MCF 10A (cell line): ENCODE data around the gene UBE2E3. TPM values are rescaled to one million over a fixed set of nuclear protein-coding genes. Genes with fewer than 3 reads are reported as not detected.

Experiments
- BruUV-seq: library from RNA; stranded (reverse); fragments of 400-500 nt; replicated peaks from 2 replicates; lab custom pipeline; 2021; lab: Mats Ljungman, UMichigan
- CTCF ChIA-PET: fragments of 300-600 bp; sonication (Branson Sonifier 250); formaldehyde crosslinking; extraction: SDS; loops from one replicate; lab custom pipeline; 2021; ENCODE audit warnings: antibody characterized with exemption, inconsistent platforms; lab: Yijun Ruan, JAX
- POLR2A ChIA-PET: fragments of 300-600, 350-650 bp; sonication (Branson Sonifier 250); formaldehyde crosslinking; extraction: SDS; loops from one replicate; lab custom pipeline; 2020; ENCODE audit warnings: antibody characterized with exemption, inconsistent platforms; lab: Yijun Ruan, JAX
- DNase-seq: peaks from one replicate; pipeline ENCODE4 v3.0.0-alpha.2; 2018; ENCODE audit not compliant: unreplicated experiment
- H3K27ac Mint-ChIP-seq: one replicate; pipeline ENCODE4 v1.8.0; 2022; ENCODE audit warnings: mild to moderate bottlenecking, low read depth, mixed read lengths; ENCODE audit not compliant: unreplicated experiment
- H3K27me3 Mint-ChIP-seq: one replicate; pipeline ENCODE4 v1.8.0; 2022; ENCODE audit warnings: mixed read lengths; ENCODE audit not compliant: insufficient read depth, unreplicated experiment
- H3K36me3 Mint-ChIP-seq: one replicate; pipeline ENCODE4 v1.8.0; 2022; ENCODE audit warnings: mild to moderate bottlenecking, moderate library complexity, mixed read lengths; ENCODE audit not compliant: insufficient read depth, unreplicated experiment
- H3K4me1 Mint-ChIP-seq: one replicate; pipeline ENCODE4 v1.8.0; 2022; ENCODE audit warnings: mixed read lengths; ENCODE audit not compliant: insufficient read depth, unreplicated experiment
- H3K4me3 Mint-ChIP-seq: one replicate; pipeline ENCODE4 v1.8.0; 2022; ENCODE audit warnings: mild to moderate bottlenecking, moderate library complexity, mixed read lengths; ENCODE audit not compliant: unreplicated experiment
- H3K9me3 Mint-ChIP-seq: one replicate; pipeline ENCODE4 v1.8.0; 2022; ENCODE audit warnings: mixed read lengths; ENCODE audit not compliant: unreplicated experiment
- intact Hi-C: fragments of 100-400 bp; cut with micrococcal nuclease; formaldehyde crosslinking; loops from 2 replicates; pipeline ENCODE4 v1.14.1; 2022
- total RNA-seq: library from RNA; stranded (reverse); gene quantifications from 2 replicates; pipeline ENCODE4 v1.2.3, GENCODE V29; 2022
- TF ChIP-seq, protein P1 (sequence below): fragments of 200-600 bp; IDR thresholded peaks from one replicate; pipeline ENCODE4 v1.8.0; 2022; ENCODE audit warnings: antibody characterized with exemption, mild to moderate bottlenecking; ENCODE audit not compliant: unreplicated experiment

UBE2E3 gene
- total RNA-seq, 1 experiment from 2014 or later = 69.3 TPM

GRCh38 chr2:181095486-181095885 is 115.1 kb downstream of the UBE2E3 start:
- no peak overlapping the region for H3K27ac Mint-ChIP-seq
- no peaks in the 10 kb centered on the region for H3K27me3 Mint-ChIP-seq
- intact Hi-C loops = no loop called here
- no peak overlapping the region for H3K4me3 Mint-ChIP-seq
- no peak for DNase-seq
- H3K9me3 Mint-ChIP-seq = peaks cover 28% of the 10 kb centered on the region
- TF ChIP-seq, protein P1, sequence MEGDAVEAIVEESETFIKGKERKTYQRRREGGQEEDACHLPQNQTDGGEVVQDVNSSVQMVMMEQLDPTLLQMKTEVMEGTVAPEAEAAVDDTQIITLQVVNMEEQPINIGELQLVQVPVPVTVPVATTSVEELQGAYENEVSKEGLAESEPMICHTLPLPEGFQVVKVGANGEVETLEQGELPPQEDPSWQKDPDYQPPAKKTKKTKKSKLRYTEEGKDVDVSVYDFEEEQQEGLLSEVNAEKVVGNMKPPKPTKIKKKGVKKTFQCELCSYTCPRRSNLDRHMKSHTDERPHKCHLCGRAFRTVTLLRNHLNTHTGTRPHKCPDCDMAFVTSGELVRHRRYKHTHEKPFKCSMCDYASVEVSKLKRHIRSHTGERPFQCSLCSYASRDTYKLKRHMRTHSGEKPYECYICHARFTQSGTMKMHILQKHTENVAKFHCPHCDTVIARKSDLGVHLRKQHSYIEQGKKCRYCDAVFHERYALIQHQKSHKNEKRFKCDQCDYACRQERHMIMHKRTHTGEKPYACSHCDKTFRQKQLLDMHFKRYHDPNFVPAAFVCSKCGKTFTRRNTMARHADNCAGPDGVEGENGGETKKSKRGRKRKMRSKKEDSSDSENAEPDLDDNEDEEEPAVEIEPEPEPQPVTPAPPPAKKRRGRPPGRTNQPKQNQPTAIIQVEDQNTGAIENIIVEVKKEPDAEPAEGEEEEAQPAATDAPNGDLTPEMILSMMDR = no peak
- BruUV-seq = no TSS peak
- ChIA-PET CTCF (interaction anchor here (1.7 kb wide), 1 partner anchor 9 kb away, joined by 8 read pairs; no protein-coding TSS in a partner anchor), POLR2A (no interaction called here)
- H3K36me3 Mint-ChIP-seq = no peaks in the 10 kb centered on the region
- no peaks in the 10 kb centered on the region for H3K4me1 Mint-ChIP-seq

DNA sequence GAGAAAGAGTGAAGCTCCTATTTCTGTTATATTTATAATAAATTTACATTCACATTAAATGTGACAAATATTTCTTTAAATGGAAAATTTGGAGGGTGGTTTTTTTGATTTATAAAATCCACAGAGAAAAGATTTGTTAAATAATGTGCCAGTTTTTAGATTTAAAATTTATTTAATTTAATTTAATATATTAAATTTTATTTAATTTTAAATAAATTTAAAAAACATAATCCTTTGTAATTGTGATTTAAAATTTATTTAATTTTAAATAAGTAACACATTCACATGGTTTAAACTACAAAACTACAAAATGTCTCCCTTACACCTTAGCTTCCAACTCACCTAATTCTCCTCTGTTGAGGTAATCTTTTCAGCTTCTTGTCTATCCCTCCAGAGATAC is 123.3 kb downstream of the UBE2E3 start:
- no peak for DNase-seq
- Mint-ChIP-seq H3K36me3 (no peaks in the 10 kb centered on the region), H3K27ac (no peak overlapping the region), H3K4me1 (peaks cover 8% of the 10 kb centered on the region), H3K4me3 (no peak overlapping the region), H3K9me3 (no peaks in the 10 kb centered on the region), H3K27me3 (no peaks in the 10 kb centered on the region)
- BruUV-seq = no TSS peak
- TF ChIP-seq, protein P1 = no peak
- POLR2A ChIA-PET = no interaction called here
- intact Hi-C loops = loop anchor here (1.0 to 5.0 kb wide), 4 partner anchors 363 to 979 kb away; no protein-coding TSS in a partner anchor
- CTCF ChIA-PET = interaction anchor here (0.6 to 5.0 kb wide), 18 partner anchors 8 to 980 kb away, joined by 3 to 81 read pairs (median 4); partner anchors contain the start of gene ITGA4

GRCh38 chr2:181104512-181105115 is 124.2 kb downstream of the UBE2E3 start:
- POLR2A ChIA-PET = no interaction called here
- Mint-ChIP-seq H3K9me3 (no peaks in the 10 kb centered on the region), H3K36me3 (no peaks in the 10 kb centered on the region), H3K27ac (no peak overlapping the region), H3K4me3 (no peak overlapping the region), H3K27me3 (no peaks in the 10 kb centered on the region), H3K4me1 (peaks cover 8% of the 10 kb centered on the region)
- intact Hi-C loops = loop anchor here (1.0 to 5.0 kb wide), 4 partner anchors 362 to 980 kb away; no protein-coding TSS in a partner anchor
- BruUV-seq = no TSS peak
- CTCF ChIA-PET = interaction anchor here (0.6 to 5.0 kb wide), 44 partner anchors 9 to 1089 kb away, joined by 3 to 81 read pairs (median 4); partner anchors contain the start of gene ITGA4
- TF ChIP-seq, protein P1 = peak; percentile 70
- DNase-seq = peak; percentile 63

- no peak overlapping the region for H3K27ac Mint-ChIP-seq
- TF ChIP-seq, protein P1 = no peak
- intact Hi-C loops = no loop called here
- H3K4me1 Mint-ChIP-seq = peaks cover 8% of the 10 kb centered on the region
- H3K36me3 Mint-ChIP-seq = no peaks in the 10 kb centered on the region
- no peak for DNase-seq
- H3K4me3 Mint-ChIP-seq = no peak overlapping the region
- no TSS peak for BruUV-seq
- H3K9me3 Mint-ChIP-seq = no peaks in the 10 kb centered on the region
- ChIA-PET POLR2A (no interaction called here), CTCF (interaction anchor here (0.6 to 5.0 kb wide), 22 partner anchors 9 to 866 kb away, joined by 3 to 81 read pairs (median 4); partner anchors contain the start of gene ITGA4)
- no peaks in the 10 kb centered on the region for H3K27me3 Mint-ChIP-seq
Measured at GRCh38 chr2:181105562-181105961, 125.2 kb downstream of the UBE2E3 start.
